BE2C (cell line): ENCODE measurements around the gene ROBO1.

ENCODE experiments used
- DNase-seq: peaks from one replicate; pipeline ENCODE4 v3.0.0-alpha.2; 2020
- H3K27me3 ChIP-seq: fragments of 250-450 bp; sonication (Bioruptor Pico); 2 replicates; pipeline ENCODE4 v1.5.1; 2020; ENCODE audit warnings: mild to moderate bottlenecking
- H3K36me3 ChIP-seq: fragments of 250-450 bp; sonication (Bioruptor Pico); 2 replicates; pipeline ENCODE4 v1.5.1; 2020; ENCODE audit warnings: mild to moderate bottlenecking
- H3K4me1 ChIP-seq: fragments of 250-450 bp; sonication (Bioruptor Pico); 2 replicates; pipeline ENCODE4 v1.5.1; 2020
- H3K4me3 ChIP-seq: 2 replicates; pipeline ENCODE4 v1.5.1; 2011; ENCODE audit warnings: low read depth, low read length
- H3K9me3 ChIP-seq: fragments of 250-450 bp; sonication (Bioruptor Pico); 2 replicates; pipeline ENCODE4 v1.5.1; 2020
- CTCF ChIP-seq: IDR thresholded peaks from 2 replicates; pipeline ENCODE4 v1.5.1; 2012; ENCODE audit warnings: mild to moderate bottlenecking, low read depth, low read length

ROBO1 gene

GRCh38 chr3:79094654-79095053 is 673.1 kb downstream of the ROBO1 start:
- TF ChIP-seq CTCF = no peak
- Histone ChIP-seq H3K36me3 (no peaks in the 10 kb centered on the region), H3K27me3 (no peaks in the 10 kb centered on the region), H3K4me3 (no peak overlapping the region), H3K4me1 (no peaks in the 10 kb centered on the region; the same call in 1 of the 2 replicates), H3K9me3 (no peaks in the 10 kb centered on the region)
- no peak for DNase-seq

- H3K27me3 ChIP-seq = no peaks in the 10 kb centered on the region
- DNase-seq = peak; percentile 62
- H3K4me3 ChIP-seq = no peak overlapping the region
- peak; percentile 87 for TF ChIP-seq CTCF
- no peaks in the 10 kb centered on the region for H3K9me3 ChIP-seq
- H3K36me3 ChIP-seq = no peaks in the 10 kb centered on the region
- H3K4me1 ChIP-seq = no peaks in the 10 kb centered on the region; the same call in 1 of the 2 replicates
These were observed 681.3 kb downstream of the ROBO1 start for GRCh38 chr3:79086514-79086913.

- no peak for DNase-seq
- no peaks in the 10 kb centered on the region; the same call in 1 of the 2 replicates for H3K4me1 ChIP-seq
These were observed 682.6 kb downstream of the ROBO1 start for GRCh38 chr3:79085171-79085570.

GRCh38 chr3:79081335-79081734 is 686.5 kb downstream of the ROBO1 start:
- Histone ChIP-seq H3K4me3 (no peak overlapping the region), H3K9me3 (no peaks in the 10 kb centered on the region), H3K36me3 (no peaks in the 10 kb centered on the region), H3K27me3 (no peaks in the 10 kb centered on the region), H3K4me1 (no peaks in the 10 kb centered on the region; the same call in 1 of the 2 replicates)
- TF ChIP-seq CTCF = no peak
- DNase-seq = no peak

More at GRCh38 chr3:79085171-79085570, 682.6 kb downstream of the ROBO1 start:
- no peaks in the 10 kb centered on the region for H3K27me3 ChIP-seq
- no peak overlapping the region for H3K4me3 ChIP-seq
- no peaks in the 10 kb centered on the region for H3K36me3 ChIP-seq
- no peak for TF ChIP-seq CTCF
- H3K9me3 ChIP-seq = no peaks in the 10 kb centered on the region

GRCh38 chr3:79074558-79074957 is 693.2 kb downstream of the ROBO1 start:
- H3K36me3 ChIP-seq = no peaks in the 10 kb centered on the region
- H3K27me3 ChIP-seq = no peaks in the 10 kb centered on the region
- no peaks in the 10 kb centered on the region for H3K4me1 ChIP-seq
- no peaks in the 10 kb centered on the region for H3K9me3 ChIP-seq
- no peak for DNase-seq
- no peak for TF ChIP-seq CTCF
- no peak overlapping the region for H3K4me3 ChIP-seq

- H3K9me3 ChIP-seq = no peaks in the 10 kb centered on the region
- no peaks in the 10 kb centered on the region for H3K27me3 ChIP-seq
These were observed 700.1 kb downstream of the ROBO1 start for GRCh38 chr3:79067734-79068133.

More at GRCh38 chr3:79067734-79068133, 700.1 kb downstream of the ROBO1 start:
- no peak for TF ChIP-seq CTCF
- H3K4me3 ChIP-seq = no peak overlapping the region
- DNase-seq = no peak
- peaks cover 3% of the 10 kb centered on the region; the same call in 1 of the 2 replicates for H3K4me1 ChIP-seq
- H3K36me3 ChIP-seq = no peaks in the 10 kb centered on the region
